Left ventricle myocardium inferior (tissue), 1 donor: Measurements from ENCODE around the gene WDR59. TPM values are rescaled to one million over a fixed set of nuclear protein-coding genes. Genes with fewer than 3 reads are reported as not detected.
A peak's percentile ranks its signal among the peaks of the same experiment; 100 is the strongest.
"Not testable (repeated sequence)": the region's sequence is repeated elsewhere in the genome, so short reads cannot be mapped to it uniquely, and the experiment has no call there.

ENCODE experiments used
- DNase-seq: peaks from one replicate; pipeline ENCODE4 v3.0.0-alpha.2; 2020
- H3K27ac ChIP-seq: fragments of 200-600 bp; replicated peaks from 2 replicates; pipeline ENCODE4 v1.8.0; 2021
- H3K27me3 ChIP-seq: fragments of 200-600 bp; 2 replicates; pipeline ENCODE4 v1.8.0; 2021; ENCODE audit warnings: low read depth
- H3K36me3 ChIP-seq: fragments of 200-600 bp; 2 replicates; pipeline ENCODE4 v1.8.0; 2021
- H3K4me1 ChIP-seq: fragments of 200-600 bp; 2 replicates; pipeline ENCODE4 v1.8.0; 2021
- H3K4me3 ChIP-seq: fragments of 200-600 bp; 2 replicates; pipeline ENCODE4 v1.8.0; 2021; ENCODE audit warnings: mild to moderate bottlenecking, moderate library complexity
- H3K9me3 ChIP-seq: fragments of 200-600 bp; replicated peaks from 2 replicates; pipeline ENCODE4 v1.8.0; 2021
- intact Hi-C: fragments of 100-400 bp; cut with micrococcal nuclease; formaldehyde crosslinking; loops from one replicate; pipeline ENCODE4 v1.11.0; 2022
- total RNA-seq: library from RNA; stranded (reverse); fragmentation: NEBNext Ultra II Directional; extraction: Animal tissue kit (Norgen Biotek cat#: 25700); gene quantifications from one replicate; pipeline ENCODE4 v1.2.1, GENCODE V29; 2021
- TF ChIP-seq, protein P1 (sequence below): fragments of 200-600 bp; IDR thresholded peaks from 2 replicates; pipeline ENCODE4 v1.8.0; 2021; ENCODE audit warnings: antibody characterized with exemption, mild to moderate bottlenecking, borderline replicate concordance
- donor health status: DM: no; HTN: yes; CAD: no; lungs with severe emphysema.

WDR59 gene
- total RNA-seq, 1 donor from 2014 or later, result 52.5 TPM

DNA sequence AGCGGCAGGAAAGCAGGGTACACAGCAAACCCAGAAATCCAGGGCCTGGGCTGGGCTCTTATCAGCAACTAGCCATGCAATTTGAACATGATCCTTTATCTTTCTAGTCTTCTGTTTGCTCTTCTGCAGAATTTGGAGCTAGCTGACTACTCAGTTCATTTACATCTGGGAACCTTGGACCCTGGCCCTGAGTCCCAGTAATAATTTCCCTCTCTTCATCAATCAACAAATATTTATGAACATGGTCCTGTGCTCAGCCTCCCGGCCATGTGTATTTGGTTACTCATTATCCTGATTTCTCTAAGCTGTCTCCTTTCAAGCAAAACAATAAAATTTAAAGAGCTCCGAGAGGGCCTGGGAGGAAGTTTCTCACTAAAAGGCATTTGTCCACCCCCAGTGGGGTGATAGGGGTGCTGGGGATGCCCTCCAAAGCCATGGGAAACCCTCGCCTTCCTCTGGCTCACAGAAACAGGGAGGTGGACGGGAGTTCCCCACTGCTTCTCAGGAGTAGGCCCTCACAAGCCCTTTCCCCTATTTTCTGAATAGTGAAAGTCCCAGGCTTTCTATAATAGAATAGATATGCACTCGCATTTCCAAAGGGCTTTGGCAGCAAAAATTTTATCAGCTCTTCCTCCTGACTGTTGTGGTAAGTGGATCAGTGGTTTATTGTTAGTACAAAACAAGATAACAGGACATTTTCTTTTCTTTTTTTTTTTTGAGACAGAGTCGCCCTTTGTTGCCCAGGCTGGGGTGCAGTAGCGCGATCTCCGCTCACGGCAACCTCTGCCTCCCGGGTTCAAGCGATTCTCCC, 6.9 kb upstream of the WDR59 start:
- TF ChIP-seq, protein P1, sequence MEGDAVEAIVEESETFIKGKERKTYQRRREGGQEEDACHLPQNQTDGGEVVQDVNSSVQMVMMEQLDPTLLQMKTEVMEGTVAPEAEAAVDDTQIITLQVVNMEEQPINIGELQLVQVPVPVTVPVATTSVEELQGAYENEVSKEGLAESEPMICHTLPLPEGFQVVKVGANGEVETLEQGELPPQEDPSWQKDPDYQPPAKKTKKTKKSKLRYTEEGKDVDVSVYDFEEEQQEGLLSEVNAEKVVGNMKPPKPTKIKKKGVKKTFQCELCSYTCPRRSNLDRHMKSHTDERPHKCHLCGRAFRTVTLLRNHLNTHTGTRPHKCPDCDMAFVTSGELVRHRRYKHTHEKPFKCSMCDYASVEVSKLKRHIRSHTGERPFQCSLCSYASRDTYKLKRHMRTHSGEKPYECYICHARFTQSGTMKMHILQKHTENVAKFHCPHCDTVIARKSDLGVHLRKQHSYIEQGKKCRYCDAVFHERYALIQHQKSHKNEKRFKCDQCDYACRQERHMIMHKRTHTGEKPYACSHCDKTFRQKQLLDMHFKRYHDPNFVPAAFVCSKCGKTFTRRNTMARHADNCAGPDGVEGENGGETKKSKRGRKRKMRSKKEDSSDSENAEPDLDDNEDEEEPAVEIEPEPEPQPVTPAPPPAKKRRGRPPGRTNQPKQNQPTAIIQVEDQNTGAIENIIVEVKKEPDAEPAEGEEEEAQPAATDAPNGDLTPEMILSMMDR, result no peak
- Histone ChIP-seq H3K27ac (peak overlapping the region; percentile 78), H3K4me3 (peak overlapping the region; percentile 21), H3K36me3 (no peaks in the 10 kb centered on the region), H3K9me3 (no peaks in the 10 kb centered on the region), H3K4me1 (peaks cover 14% of the 10 kb centered on the region), H3K27me3 (no peaks in the 10 kb centered on the region)
- no peak for DNase-seq
- intact Hi-C loops, result no loop called here

DNA sequence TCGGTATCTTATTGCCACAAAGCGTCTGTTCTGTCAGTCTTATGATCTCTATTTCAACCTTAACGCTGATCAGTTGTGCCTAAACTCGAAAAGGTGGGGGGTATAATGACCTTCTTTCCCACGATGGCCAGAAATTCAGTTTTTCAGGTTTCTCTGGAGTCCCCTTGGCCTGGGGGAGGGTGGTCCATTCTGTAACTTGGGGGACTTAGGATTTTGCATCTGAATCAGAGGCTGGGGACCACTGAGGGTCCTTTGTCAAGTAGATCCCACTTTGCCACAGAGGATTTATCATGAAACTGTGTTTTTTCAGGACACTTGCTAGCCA, 6.3 kb upstream of the WDR59 start:
- Histone ChIP-seq H3K4me3 (no peak overlapping the region), H3K36me3 (no peaks in the 10 kb centered on the region), H3K9me3 (no peaks in the 10 kb centered on the region), H3K4me1 (peaks cover 14% of the 10 kb centered on the region), H3K27me3 (no peaks in the 10 kb centered on the region), H3K27ac (peak overlapping the region; percentile 78)
- intact Hi-C loops, result no loop called here
- no peak for DNase-seq
- TF ChIP-seq, protein P1, result no peak

DNA sequence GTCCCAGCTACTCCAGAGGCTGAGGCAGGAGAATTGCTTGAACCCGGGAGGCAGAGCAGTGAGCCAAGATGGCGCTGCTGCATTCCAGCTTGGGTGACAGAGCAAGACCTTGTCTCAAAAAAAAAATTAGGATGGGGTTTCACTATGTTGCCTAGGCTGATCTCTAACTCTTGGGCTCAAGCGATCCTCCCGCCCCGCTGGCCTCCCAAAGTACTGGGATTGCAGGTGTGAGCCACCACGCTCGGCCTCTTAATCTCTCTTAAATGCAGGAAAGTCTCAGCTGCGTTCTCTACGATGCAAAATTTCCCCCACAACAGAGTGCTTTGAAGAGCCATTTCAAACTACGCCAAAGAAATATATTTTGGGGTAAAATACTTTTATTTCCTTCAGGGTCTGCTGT, 5.9 kb upstream of the WDR59 start:
- H3K4me1 ChIP-seq, result peaks cover 14% of the 10 kb centered on the region
- TF ChIP-seq, protein P1, result no peak
- H3K27ac ChIP-seq, result no peak overlapping the region
- DNase-seq, result no peak
- no peaks in the 10 kb centered on the region for H3K36me3 ChIP-seq
- no peak overlapping the region for H3K4me3 ChIP-seq
- intact Hi-C loops, result no loop called here
- H3K9me3 ChIP-seq, result no peaks in the 10 kb centered on the region
- H3K27me3 ChIP-seq, result no peaks in the 10 kb centered on the region

DNA sequence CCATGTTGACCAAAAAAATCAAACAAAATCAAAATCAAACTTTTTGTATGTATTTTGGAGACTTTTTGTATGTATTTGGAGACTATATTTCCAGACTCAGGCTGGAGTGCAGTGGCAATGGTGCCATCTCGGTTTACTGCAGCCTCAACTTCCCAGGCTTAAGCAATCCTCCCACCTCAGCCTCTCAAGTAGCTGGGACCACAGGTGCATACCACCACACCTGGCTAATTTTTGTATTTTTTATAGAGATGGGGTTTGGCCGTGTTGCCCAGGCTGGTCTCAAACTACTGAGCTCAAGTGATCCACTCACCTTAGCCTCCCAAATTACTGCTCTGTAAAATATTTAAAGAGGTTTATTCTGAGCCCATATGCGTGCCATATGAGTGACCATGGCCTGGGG, 4.9 kb upstream of the WDR59 start:
- H3K27ac ChIP-seq, DNase-seq, H3K9me3 ChIP-seq, intact Hi-C loops, H3K36me3 ChIP-seq, H3K27me3 ChIP-seq, H3K4me3 ChIP-seq: not testable (repeated sequence)
- peaks cover 15% of the 10 kb centered on the region for H3K4me1 ChIP-seq

DNA sequence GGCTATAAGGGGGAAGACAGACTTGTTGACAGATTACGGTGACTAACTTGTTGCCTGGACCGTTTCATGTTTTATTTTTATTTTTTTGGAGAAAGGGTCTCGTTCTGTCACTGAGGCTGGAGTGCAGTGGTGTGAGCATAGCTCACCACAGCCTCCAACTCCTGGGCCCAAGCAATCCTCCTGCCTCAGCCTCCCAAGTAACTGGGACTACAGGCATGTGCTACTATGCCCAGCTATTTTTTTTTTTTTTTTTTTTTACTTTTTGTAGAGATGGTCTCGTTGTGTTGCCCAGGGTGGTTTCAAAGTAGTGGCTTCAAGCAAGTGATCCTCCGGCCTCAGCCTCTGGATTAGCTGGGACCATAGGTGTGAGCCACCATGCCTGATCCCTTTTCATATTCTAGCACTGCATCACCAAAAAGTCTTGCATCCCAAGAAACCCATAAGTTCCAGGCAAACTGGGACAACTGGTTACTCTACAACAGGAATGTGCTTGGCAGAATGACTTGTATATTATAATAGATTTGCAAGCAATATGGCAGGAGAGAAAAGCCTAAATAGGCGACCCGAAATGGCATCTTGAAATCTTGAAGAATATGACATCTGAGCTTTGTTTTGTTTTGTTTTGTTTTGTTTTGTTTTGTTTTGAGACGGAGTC, 2.2 kb upstream of the WDR59 start:
- Histone ChIP-seq H3K4me3 (no peak overlapping the region), H3K36me3 (no peaks in the 10 kb centered on the region), H3K9me3 (no peaks in the 10 kb centered on the region), H3K4me1 (peaks cover 34% of the 10 kb centered on the region), H3K27me3 (no peaks in the 10 kb centered on the region), H3K27ac (no peak overlapping the region)
- TF ChIP-seq, protein P1, result no peak
- no peak for DNase-seq
- intact Hi-C loops, result no loop called here

DNA sequence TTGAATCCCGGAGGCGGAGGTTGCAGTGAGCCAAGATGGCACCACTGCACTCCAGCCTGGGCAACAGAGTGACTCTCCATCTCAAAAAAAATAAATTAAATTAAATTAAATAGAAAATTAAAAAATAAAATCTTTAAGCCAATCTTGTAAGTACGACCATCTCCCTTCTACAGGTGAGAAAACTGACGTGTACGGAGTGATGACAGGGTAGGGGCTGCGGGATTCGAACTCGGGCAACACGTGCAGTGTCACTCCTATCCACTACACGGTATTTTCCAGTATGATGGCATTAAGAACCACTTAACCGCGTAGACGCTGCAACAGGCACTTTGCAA, 762 bp downstream of the WDR59 start:
- H3K27ac ChIP-seq, result peak overlapping the region; percentile 86
- intact Hi-C loops, result no loop called here
- H3K27me3 ChIP-seq, result no peaks in the 10 kb centered on the region
- H3K4me1 ChIP-seq, result peaks cover 26% of the 10 kb centered on the region
- peak overlapping the region; percentile 97 for H3K4me3 ChIP-seq
- DNase-seq, result no peak
- no peaks in the 10 kb centered on the region for H3K36me3 ChIP-seq
- TF ChIP-seq, protein P1, result no peak
- H3K9me3 ChIP-seq, result no peaks in the 10 kb centered on the region
